ENCODE measurements around the gene PTCHD1. TPM values are rescaled to one million over a fixed set of nuclear protein-coding genes. Genes with fewer than 3 reads are reported as not detected.
A peak's percentile ranks its signal among the peaks of the same experiment; 100 is the strongest.

PTCHD1 gene
- total and polyA plus RNA-seq, 2 experiments from 2014 or later, result 0.92 to 1.5 TPM

DNA sequence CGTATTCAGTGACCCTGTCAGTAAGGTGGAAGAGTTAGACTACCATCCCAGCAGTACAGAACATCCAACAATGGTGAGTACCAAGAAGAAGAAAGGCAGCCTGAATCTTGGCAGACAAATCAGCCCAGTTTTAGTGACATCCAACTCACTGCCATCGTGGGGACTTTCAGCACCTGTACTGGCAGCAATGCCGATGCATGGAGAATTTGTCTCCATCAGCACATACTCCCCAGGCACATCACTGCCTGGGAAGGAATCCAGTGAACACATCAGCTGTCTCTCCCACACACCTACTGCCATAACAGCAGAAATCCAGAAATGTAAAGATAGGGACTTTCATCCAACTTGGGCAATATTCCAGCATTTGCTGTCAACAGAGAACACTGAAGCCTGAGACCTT lies 29.8 kb downstream of the PTCHD1 start:
- Histone ChIP-seq H3K27ac (no peak overlapping the region), H3K9me3 (ENCODE audit: low read depth) (no peaks in the 10 kb centered on the region), H3K36me3 (no peaks in the 10 kb centered on the region), H3K4me1 (ENCODE audit: low read depth) (no peaks in the 10 kb centered on the region), H3K4me3 (no peak overlapping the region), H3K27me3 (no peaks in the 10 kb centered on the region)
- TF ChIP-seq, protein P1, sequence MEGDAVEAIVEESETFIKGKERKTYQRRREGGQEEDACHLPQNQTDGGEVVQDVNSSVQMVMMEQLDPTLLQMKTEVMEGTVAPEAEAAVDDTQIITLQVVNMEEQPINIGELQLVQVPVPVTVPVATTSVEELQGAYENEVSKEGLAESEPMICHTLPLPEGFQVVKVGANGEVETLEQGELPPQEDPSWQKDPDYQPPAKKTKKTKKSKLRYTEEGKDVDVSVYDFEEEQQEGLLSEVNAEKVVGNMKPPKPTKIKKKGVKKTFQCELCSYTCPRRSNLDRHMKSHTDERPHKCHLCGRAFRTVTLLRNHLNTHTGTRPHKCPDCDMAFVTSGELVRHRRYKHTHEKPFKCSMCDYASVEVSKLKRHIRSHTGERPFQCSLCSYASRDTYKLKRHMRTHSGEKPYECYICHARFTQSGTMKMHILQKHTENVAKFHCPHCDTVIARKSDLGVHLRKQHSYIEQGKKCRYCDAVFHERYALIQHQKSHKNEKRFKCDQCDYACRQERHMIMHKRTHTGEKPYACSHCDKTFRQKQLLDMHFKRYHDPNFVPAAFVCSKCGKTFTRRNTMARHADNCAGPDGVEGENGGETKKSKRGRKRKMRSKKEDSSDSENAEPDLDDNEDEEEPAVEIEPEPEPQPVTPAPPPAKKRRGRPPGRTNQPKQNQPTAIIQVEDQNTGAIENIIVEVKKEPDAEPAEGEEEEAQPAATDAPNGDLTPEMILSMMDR (IDR thresholded peaks at IDR 0.05; ENCODE audit: low read depth, low read length), result no peak
- no peak for DNase-seq (ENCODE audit: low read depth in 1 of 2, low spot score in 1 of 2)

DNA sequence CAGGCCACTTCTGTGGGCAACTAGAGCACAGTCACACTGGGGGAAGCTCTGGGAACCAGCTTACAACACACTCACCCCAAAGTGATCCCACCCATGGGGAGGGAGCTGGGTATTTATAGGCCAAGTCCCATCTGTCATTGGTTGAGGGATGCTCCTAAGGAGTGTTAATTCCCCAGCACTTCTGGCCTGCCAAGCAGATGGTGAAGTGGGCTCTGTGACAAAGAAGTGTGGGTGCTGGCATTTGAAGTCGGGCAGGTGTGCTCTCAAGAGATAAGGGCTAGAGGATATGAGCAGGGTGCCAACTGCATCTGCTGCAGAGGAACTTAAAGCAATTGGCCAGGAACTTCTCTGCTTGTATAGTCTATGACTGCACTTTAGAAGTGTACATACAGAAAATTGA lies 30.9 kb downstream of the PTCHD1 start:
- DNase-seq (ENCODE audit: low read depth in 1 of 2, low spot score in 1 of 2), result no peak
- H3K36me3 ChIP-seq, result no peaks in the 10 kb centered on the region
- no peak overlapping the region for H3K27ac ChIP-seq
- H3K4me3 ChIP-seq, result no peak overlapping the region
- no peaks in the 10 kb centered on the region for H3K4me1 ChIP-seq (ENCODE audit: low read depth)
- TF ChIP-seq, protein P1 (IDR thresholded peaks at IDR 0.05; ENCODE audit: low read depth, low read length), result no peak
- H3K27me3 ChIP-seq, result no peaks in the 10 kb centered on the region
- no peaks in the 10 kb centered on the region for H3K9me3 ChIP-seq (ENCODE audit: low read depth)

DNA sequence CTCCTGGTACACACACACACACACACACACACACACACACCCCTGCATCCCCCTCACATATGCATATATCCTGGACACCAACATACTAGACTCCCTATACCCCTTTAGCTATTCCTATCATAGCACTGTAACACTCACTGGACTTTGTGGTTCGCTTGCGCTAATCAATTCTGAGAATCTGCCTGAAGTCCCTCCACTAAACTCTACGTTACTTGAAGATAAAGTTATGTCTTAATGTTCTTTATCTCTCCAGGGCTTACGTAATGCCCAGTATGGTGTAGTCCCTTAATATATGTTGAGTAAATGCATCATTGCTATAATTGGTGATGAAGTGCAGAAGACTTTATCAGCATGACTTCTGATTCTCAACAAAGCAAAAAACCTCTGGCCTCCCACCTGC lies 32.3 kb downstream of the PTCHD1 start:
- Histone ChIP-seq H3K27me3 (no peaks in the 10 kb centered on the region), H3K4me3 (no peak overlapping the region), H3K27ac (no peak overlapping the region), H3K36me3 (no peaks in the 10 kb centered on the region), H3K9me3 (ENCODE audit: low read depth) (no peaks in the 10 kb centered on the region), H3K4me1 (ENCODE audit: low read depth) (no peaks in the 10 kb centered on the region)
- DNase-seq (ENCODE audit: low read depth in 1 of 2, low spot score in 1 of 2), result no peak
- TF ChIP-seq, protein P1 (IDR thresholded peaks at IDR 0.05; ENCODE audit: low read depth, low read length), result no peak

DNA sequence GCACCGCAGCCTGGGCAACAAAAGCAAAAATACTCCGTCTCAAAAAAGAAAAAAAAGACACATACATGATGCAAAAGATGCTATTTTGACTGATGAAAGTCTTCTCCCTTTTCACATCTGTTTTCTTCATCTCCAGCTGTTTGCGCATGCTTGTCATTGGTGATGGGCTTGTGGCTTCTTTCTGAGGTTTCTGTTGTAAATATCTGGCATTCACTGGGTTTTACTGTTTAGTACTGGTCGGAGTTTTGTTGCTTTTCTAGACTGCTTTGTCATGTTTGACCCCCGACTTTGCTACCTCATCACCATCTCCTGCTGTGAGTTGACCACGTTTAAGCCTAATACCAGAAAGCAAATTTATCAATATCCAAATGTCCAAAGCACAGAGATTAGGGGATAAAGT lies 34.4 kb downstream of the PTCHD1 start:
- Histone ChIP-seq H3K27me3 (no peaks in the 10 kb centered on the region), H3K9me3 (ENCODE audit: low read depth) (no peaks in the 10 kb centered on the region), H3K36me3 (no peaks in the 10 kb centered on the region), H3K4me1 (ENCODE audit: low read depth) (no peaks in the 10 kb centered on the region), H3K27ac (no peak overlapping the region), H3K4me3 (no peak overlapping the region)
- TF ChIP-seq, protein P1 (IDR thresholded peaks at IDR 0.05; ENCODE audit: low read depth, low read length), result no peak
- DNase-seq (ENCODE audit: low read depth in 1 of 2, low spot score in 1 of 2), result no peak

DNA sequence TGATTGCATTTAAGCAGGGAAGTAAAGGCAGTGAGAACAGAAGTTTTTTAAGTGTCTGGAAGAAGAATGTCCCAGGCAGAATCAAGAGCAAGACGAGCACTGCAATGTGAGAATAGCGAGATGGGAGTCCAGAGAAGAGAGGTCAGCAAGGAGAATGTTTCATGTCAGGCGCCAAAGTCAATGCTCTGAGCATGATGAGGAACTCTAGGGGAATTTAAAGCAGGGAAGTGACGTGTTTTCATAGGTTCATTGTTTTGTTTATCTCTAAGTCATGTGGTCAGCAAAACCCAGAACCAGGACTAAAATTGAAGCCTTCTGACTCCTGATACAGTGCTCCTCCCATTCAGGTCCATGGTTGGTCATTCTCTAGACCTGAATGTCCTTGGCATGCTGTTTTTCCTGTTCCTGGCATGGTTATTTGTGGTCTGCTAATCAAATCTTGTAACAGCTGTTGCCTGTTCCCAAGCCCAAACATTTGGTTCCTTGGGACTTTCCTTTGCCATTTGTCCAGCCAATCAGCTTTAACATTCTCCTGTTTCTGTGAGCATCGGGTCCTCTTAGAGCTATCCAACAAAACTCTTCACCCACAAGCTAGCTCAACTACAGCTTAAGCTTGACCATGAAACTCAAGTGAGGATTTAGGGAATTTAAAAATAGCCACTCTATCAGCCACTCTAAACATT lies 37.7 kb downstream of the PTCHD1 start:
- no peaks in the 10 kb centered on the region for H3K27me3 ChIP-seq
- TF ChIP-seq, protein P1 (IDR thresholded peaks at IDR 0.05; ENCODE audit: low read depth, low read length), result no peak
- no peaks in the 10 kb centered on the region for H3K4me1 ChIP-seq (ENCODE audit: low read depth)
- peak; percentile 8 to 66 for DNase-seq (ENCODE audit: low read depth in 1 of 2, low spot score in 1 of 2)
- no peaks in the 10 kb centered on the region for H3K36me3 ChIP-seq
- no peaks in the 10 kb centered on the region for H3K9me3 ChIP-seq (ENCODE audit: low read depth)
- H3K4me3 ChIP-seq, result no peak overlapping the region
- H3K27ac ChIP-seq, result no peak overlapping the region
